CD4-positive, alpha-beta T cell treated with Interleukin-2 at 100 ng/mL for 4 hours (primary cell): ENCODE results near the gene HDAC9.
"Not testable (repeated sequence)": the region's sequence is repeated elsewhere in the genome, so short reads cannot be mapped to it uniquely, and the experiment has no call there.

Experiments used
- DNase-seq: peaks from one replicate; pipeline ENCODE4 v3.0.0-alpha.2; 2020; ENCODE audit warnings: low spot score

Gene HDAC9

GRCh38 chr7:19026888-19027287, 531.3 kb downstream of the HDAC9 start:
- no peak for DNase-seq

GRCh38 chr7:19030281-19030680, 534.7 kb downstream of the HDAC9 start:
- no peak for DNase-seq

GRCh38 chr7:19032942-19033341, 537.4 kb downstream of the HDAC9 start:
- not testable (repeated sequence) for DNase-seq

GRCh38 chr7:19051767-19052375, 556.3 kb downstream of the HDAC9 start:
- peak; percentile 36 for DNase-seq
